ACHN (cell line): ENCODE measurements around the gene GBA2.

Experiments used
- DNase-seq: peaks from one replicate; pipeline ENCODE4 v3.0.0-alpha.2; 2015
- in situ Hi-C: cut with HindIII; loops from 2 replicates; pipeline ENCODE4 v1.10.0; 2017; ENCODE audit warnings: low sequenced_read_pairs, low pct_ligation_motif_present, low pct_unique_long_range_greater_than_20kb

GBA2 gene

DNA sequence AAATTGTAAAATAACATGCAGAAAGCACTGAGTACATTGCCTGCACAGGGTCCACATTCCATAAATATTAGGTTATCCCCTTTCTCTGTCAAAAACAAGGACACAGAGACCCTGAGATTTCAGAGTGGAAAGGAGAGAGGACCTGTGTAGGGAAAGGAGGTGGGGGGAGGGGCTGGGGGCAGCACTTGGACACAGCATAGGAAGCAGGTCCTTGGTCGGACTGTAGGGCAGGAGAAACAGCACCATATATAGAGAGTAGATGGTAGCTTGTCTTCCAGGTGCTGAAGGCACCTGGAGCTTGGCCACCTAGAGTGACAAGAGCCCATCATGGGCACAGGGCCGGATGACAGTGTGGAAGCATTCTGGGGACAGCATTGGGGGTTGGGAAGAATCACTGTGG is 61.7 kb downstream of the GBA2 start:
- in situ Hi-C loops, result no loop called here
- DNase-seq, result no peak
